ENCODE results near the gene RPGRIP1L. TPM values are rescaled to one million over a fixed set of nuclear protein-coding genes. Genes with fewer than 3 reads are reported as not detected.

The RPGRIP1L gene
- total RNA-seq, 3 donors from 2014 or later = 3.2 to 7.5 (median 7.5) TPM

DNA sequence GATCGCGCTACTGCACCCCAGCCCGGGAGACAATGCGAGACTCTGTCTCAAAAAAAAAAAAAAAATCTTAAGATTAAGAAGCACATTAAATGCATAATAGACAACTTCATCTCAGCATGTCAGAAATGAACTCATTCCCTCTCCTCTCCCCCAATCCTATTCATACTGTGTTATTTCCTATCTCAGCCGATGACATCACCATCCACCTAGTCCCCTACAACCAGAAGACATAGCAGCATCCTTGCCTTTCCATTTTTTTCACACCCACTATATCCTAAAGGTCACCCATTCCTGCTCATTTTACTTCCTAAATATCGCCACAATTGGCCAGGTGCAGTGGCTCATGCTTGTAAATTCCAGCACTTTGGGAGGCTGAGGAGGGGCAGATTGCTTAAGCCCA lies 81.3 kb downstream of the RPGRIP1L start:
- TF ChIP-seq CTCF (IDR thresholded peaks at IDR 0.05) (no peak), POLR2AphosphoS5 (IDR thresholded peaks at IDR 0.05) (no peak), POLR2A (IDR thresholded peaks at IDR 0.05) (no peak)
- Histone ChIP-seq H3K4me1 (no peaks in the 10 kb centered on the region), H3K36me3 (no peaks in the 10 kb centered on the region), H3K27me3 (no peaks in the 10 kb centered on the region), H3K9me3 (no peaks in the 10 kb centered on the region), H3K4me3 (no peak overlapping the region), H3K27ac (no peak overlapping the region)
- intact Hi-C loops (cut with DNase I; ENCODE audit: low total_unique reads) = no loop called here
- no peak for DNase-seq (ENCODE audit: low spot score in 2 of 2)

DNA sequence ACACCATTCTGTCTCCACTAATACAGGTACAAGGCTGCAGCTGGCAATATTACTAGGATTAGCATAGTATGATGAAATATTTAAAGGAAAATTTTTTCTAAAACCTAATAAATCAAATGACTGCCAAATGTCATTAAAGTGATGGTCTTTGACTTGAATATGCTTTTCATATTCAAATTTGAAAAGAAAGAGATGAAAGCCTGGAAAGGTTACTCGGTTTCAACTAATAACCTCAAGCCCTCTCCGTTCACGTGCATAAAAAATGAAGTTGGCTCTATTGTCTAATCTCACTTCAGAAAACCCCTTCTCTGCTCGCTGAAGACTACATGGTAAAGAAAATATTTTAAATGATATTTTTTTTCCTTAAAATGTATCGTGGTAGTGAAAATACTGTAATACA lies 83.2 kb downstream of the RPGRIP1L start:
- H3K27me3 ChIP-seq = no peaks in the 10 kb centered on the region
- no peak for DNase-seq (ENCODE audit: low spot score in 2 of 2)
- no peak overlapping the region for H3K4me3 ChIP-seq
- TF ChIP-seq CTCF (IDR thresholded peaks at IDR 0.05) = no peak
- no peak for TF ChIP-seq POLR2AphosphoS5 (IDR thresholded peaks at IDR 0.05)
- TF ChIP-seq POLR2A (IDR thresholded peaks at IDR 0.05) = no peak
- H3K27ac ChIP-seq = no peak overlapping the region
- no peaks in the 10 kb centered on the region for H3K36me3 ChIP-seq
- H3K4me1 ChIP-seq = no peaks in the 10 kb centered on the region
- H3K9me3 ChIP-seq = no peaks in the 10 kb centered on the region
- intact Hi-C loops (cut with DNase I; ENCODE audit: low total_unique reads) = no loop called here

DNA sequence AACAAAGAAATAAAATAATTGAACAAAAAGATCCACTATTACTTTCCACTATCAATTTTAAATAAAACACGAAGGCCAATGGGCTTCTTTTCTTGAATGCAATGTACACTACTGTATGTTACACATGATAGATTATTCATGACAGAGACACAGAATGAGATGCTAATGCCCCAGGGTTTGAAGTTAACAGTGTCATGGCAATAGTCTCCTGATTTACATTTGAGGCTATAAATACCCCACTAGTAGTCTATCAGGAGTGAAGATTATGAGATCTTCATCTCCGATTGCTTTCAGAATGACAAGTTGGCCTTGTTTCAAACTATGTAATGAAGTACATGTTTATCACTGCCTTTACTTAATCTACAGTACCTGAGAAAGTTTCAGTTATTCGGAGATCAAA lies 84.4 kb downstream of the RPGRIP1L start:
- no peak overlapping the region for H3K4me3 ChIP-seq
- TF ChIP-seq POLR2A (IDR thresholded peaks at IDR 0.05) (no peak), POLR2AphosphoS5 (IDR thresholded peaks at IDR 0.05) (no peak), CTCF (IDR thresholded peaks at IDR 0.05) (no peak)
- no peak overlapping the region for H3K27ac ChIP-seq
- H3K27me3 ChIP-seq = no peaks in the 10 kb centered on the region
- H3K9me3 ChIP-seq = no peaks in the 10 kb centered on the region
- H3K4me1 ChIP-seq = no peaks in the 10 kb centered on the region
- DNase-seq (ENCODE audit: low spot score in 2 of 2) = no peak
- intact Hi-C loops (cut with DNase I; ENCODE audit: low total_unique reads) = no loop called here
- no peaks in the 10 kb centered on the region for H3K36me3 ChIP-seq

DNA sequence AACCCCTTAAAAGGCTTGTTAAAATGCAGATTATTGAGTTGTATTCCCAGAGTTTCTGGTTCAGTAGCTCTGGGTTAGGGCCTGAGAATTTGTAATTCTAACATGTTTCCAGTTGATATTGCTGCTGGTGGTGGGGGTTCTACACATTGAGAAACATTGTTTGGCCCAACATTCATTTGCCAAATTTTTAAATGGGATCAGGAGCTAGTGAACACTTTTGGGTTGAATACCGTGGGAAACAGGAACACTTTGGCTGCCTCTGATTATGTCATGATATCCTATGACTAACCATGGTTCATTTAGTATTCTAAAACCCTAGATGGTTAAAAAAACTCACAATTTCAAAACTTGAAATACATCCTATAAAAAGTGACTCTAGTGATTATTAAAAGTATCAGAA lies 89.3 kb downstream of the RPGRIP1L start:
- Histone ChIP-seq H3K27me3 (no peaks in the 10 kb centered on the region), H3K36me3 (no peaks in the 10 kb centered on the region), H3K4me3 (no peak overlapping the region), H3K9me3 (no peaks in the 10 kb centered on the region), H3K27ac (no peak overlapping the region), H3K4me1 (no peaks in the 10 kb centered on the region)
- no peak for DNase-seq (ENCODE audit: low spot score in 2 of 2)
- intact Hi-C loops (cut with DNase I; ENCODE audit: low total_unique reads) = no loop called here
- no peak for TF ChIP-seq POLR2A (IDR thresholded peaks at IDR 0.05)
- no peak for TF ChIP-seq POLR2AphosphoS5 (IDR thresholded peaks at IDR 0.05)
- no peak for TF ChIP-seq CTCF (IDR thresholded peaks at IDR 0.05)

DNA sequence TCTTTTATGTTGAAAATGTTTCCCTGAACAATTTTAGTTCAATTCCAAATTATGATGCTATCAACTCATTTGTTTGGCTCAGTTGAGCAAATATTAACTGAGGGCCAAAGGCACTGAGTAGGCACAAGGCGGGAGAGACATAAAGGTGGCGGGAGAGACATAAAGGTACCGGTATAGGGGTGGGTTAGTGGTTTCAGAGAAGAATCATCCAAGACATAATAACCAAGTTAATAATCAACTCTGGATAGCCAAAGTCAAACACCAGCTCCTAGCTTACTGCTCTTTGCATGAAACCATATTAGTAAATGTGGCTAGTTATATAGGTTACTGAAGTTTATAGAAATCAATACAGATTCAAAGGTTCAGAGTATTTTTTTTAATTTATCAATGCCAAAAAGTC lies 91.7 kb downstream of the RPGRIP1L start:
- Histone ChIP-seq H3K4me1 (no peaks in the 10 kb centered on the region), H3K4me3 (no peak overlapping the region), H3K36me3 (no peaks in the 10 kb centered on the region), H3K27ac (no peak overlapping the region), H3K27me3 (no peaks in the 10 kb centered on the region), H3K9me3 (no peaks in the 10 kb centered on the region)
- DNase-seq (ENCODE audit: low spot score in 2 of 2) = no peak
- intact Hi-C loops (cut with DNase I; ENCODE audit: low total_unique reads) = no loop called here
- TF ChIP-seq CTCF (IDR thresholded peaks at IDR 0.05) (no peak), POLR2A (IDR thresholded peaks at IDR 0.05) (no peak), POLR2AphosphoS5 (IDR thresholded peaks at IDR 0.05) (no peak)
